OCI-LY1 (cell line): ENCODE results near the gene PDE4D.

Experiments used
- CTCF ChIP-seq: fragments of 200-600 bp; sonication (generic), shearing (Covaris generic); IDR thresholded peaks from 2 replicates; pipeline ENCODE4 v1.5.1; 2017; ENCODE audit warnings: mild to moderate bottlenecking, antibody characterized with exemption, low read length, moderate library complexity, mixed read lengths
- EZH2 ChIP-seq: fragments of 200-600 bp; sonication (generic), shearing (Covaris generic); IDR thresholded peaks from 2 replicates; pipeline ENCODE4 v1.8.0; 2017; ENCODE audit warnings: borderline replicate concordance, mixed run types, mild to moderate bottlenecking, antibody characterized with exemption, low read length, moderate library complexity, mixed read lengths

- TF ChIP-seq CTCF (no peak), EZH2 (no peak)
Observed at GRCh38 chr5:59264013-59264412, 629.5 kb downstream of the PDE4D start.
